Thyroid gland (tissue), 4 donors: ENCODE results near the gene SLC36A2.

Experiments used
- CTCF ChIP-seq, 6 experiments: fragments of 200-600 bp in 3 of 6; fragments of 450-650 bp in 3 of 6; sonication (generic) in 3 of 6; IDR thresholded peaks; one replicate each; pipeline ENCODE4 v1.5.1; 2016 to 2019; ENCODE audit warnings: antibody characterized with exemption in 6 of 6, mild to moderate bottlenecking in 2 of 6, inconsistent platforms in 1 of 6, moderate library complexity in 1 of 6
- POLR2A ChIP-seq, 2 donors: fragments of 450-650 bp; IDR thresholded peaks; one replicate each; pipeline ENCODE4 v1.6.1; 2017; ENCODE audit warnings: antibody characterized with exemption in 2 of 2, mild to moderate bottlenecking in 2 of 2, moderate library complexity in 1 of 2

GRCh38 chr5:151267491-151268260, 79.7 kb downstream of the SLC36A2 start:
- TF ChIP-seq CTCF (IDR thresholded peaks at IDR 0.05): no peak
- no peak for TF ChIP-seq POLR2A (IDR thresholded peaks at IDR 0.05)
